HepG2 (cell line): Measurements from ENCODE around the gene OPTN.

Experiments
- CTCF ChIP-seq: sonication (generic); formaldehyde crosslinking; IDR thresholded peaks from 2 replicates; pipeline ENCODE4 v1.5.0; 2020; ENCODE audit warnings: mild to moderate bottlenecking, missing genetic modification reagents, moderate library complexity
- EZH2 ChIP-seq: conservative IDR thresholded peaks from 2 replicates; pipeline ENCODE4 v1.6.1; 2012; ENCODE audit warnings: mild to moderate bottlenecking, low read depth, low read length, moderate library complexity
- NPAS2 ChIP-seq: sonication (generic); formaldehyde crosslinking; IDR thresholded peaks from 2 replicates; pipeline ENCODE4 v1.8.0; 2022; ENCODE audit warnings: mild to moderate bottlenecking, missing genetic modification reagents, borderline replicate concordance
- NR2F6 ChIP-seq, 2 experiments: IDR thresholded peaks; 2 replicates each; pipeline ENCODE4 v1.6.1; 2016; ENCODE audit warnings: antibody characterized with exemption in 1 of 2, mild to moderate bottlenecking in 1 of 2
- SKI ChIP-seq: fragments of 450-650 bp; IDR thresholded peaks from one replicate; pipeline ENCODE4 v1.6.1; 2018; ENCODE audit warnings: mild to moderate bottlenecking; ENCODE audit not compliant: partially characterized antibody
- TCF7L2 ChIP-seq: IDR thresholded peaks from 2 replicates; pipeline ENCODE4 v1.6.1; 2011; ENCODE audit warnings: mild to moderate bottlenecking, low read depth, low read length, moderate library complexity
- ZBTB21 ChIP-seq: sonication (generic); formaldehyde crosslinking; IDR thresholded peaks from 2 replicates; pipeline ENCODE4 v1.4.0; 2020; ENCODE audit warnings: missing genetic modification reagents
- ZNF292 ChIP-seq: sonication (generic); formaldehyde crosslinking; IDR thresholded peaks from 2 replicates; pipeline ENCODE4 v1.8.1; 2022; ENCODE audit warnings: mild to moderate bottlenecking, low read depth, missing genetic modification reagents, borderline replicate concordance
- ZNF530 ChIP-seq: sonication (generic); formaldehyde crosslinking; IDR thresholded peaks from 2 replicates; pipeline ENCODE4 v1.5.0; 2020; ENCODE audit warnings: low read depth, mild to moderate bottlenecking, missing genetic modification reagents
- TF ChIP-seq, protein P1 (sequence below): IDR thresholded peaks from 2 replicates; pipeline ENCODE4 v1.6.1; 2012; ENCODE audit warnings: inconsistent platforms

DNA sequence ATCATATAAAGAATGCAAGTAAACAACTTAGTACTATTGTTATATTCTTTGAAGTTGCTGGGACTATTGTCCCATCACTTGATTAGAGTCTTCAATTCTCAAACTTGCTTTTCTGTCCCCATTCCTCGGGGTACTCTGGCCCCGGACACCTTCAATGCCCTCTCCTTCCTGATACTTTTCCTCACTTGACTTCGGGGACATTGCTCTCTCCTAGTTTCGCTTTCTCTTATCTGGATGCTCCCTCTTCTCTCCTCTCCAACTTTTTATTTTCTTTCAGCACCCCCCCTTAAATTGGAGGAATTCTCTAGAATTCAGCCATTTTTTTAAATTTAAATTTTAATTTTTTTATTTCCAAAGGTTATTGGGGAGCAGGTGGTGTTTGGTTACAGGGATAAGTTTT, 10.6 kb upstream of the OPTN start:
- TF ChIP-seq EZH2 (no peak), CTCF (CRISPR knock-in tag) (no peak), SKI (no peak), ZNF292 (no peak), ZBTB21 (CRISPR knock-in tag) (no peak), TCF7L2 (no peak), NPAS2 (CRISPR knock-in tag) (no peak), NR2F6 (IDR thresholded peaks at IDR 0.05) (no peak), NR2F6 (CRISPR knock-in tag; IDR thresholded peaks at IDR 0.05) (no peak), ZNF530 (CRISPR knock-in tag) (no peak)
- TF ChIP-seq, protein P1, sequence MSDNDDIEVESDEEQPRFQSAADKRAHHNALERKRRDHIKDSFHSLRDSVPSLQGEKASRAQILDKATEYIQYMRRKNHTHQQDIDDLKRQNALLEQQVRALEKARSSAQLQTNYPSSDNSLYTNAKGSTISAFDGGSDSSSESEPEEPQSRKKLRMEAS, result no peak
